ENCODE data around the gene PPIH. TPM values are rescaled to one million over a fixed set of nuclear protein-coding genes. Genes with fewer than 3 reads are reported as not detected.
"Not testable (repeated sequence)": the region's sequence is repeated elsewhere in the genome, so short reads cannot be mapped to it uniquely, and the experiment has no call there.

Gene PPIH
- total and polyA plus RNA-seq, 7 donors, result 9.9 to 22.9 (median 12.1) TPM

- no peak for ATAC-seq
Observed at GRCh38 chr1:42720868-42721267, 62.6 kb downstream of the PPIH start.

GRCh38 chr1:42721926-42722325 is 63.7 kb downstream of the PPIH start:
- peaks cover 0 to 3% of the 10 kb centered on the region in 2 donors for H3K36me3 ChIP-seq (ENCODE audit: insufficient read depth in 1 of 2, low read depth in 1 of 2)
- WGBS, 3 donors, result 94 to 98% (median 97%) methylated on average over 3 of the region's 3 CpGs

More at GRCh38 chr1:42720868-42721267, 62.6 kb downstream of the PPIH start:
- no peak for TF ChIP-seq CTCF (IDR thresholded peaks at IDR 0.05)
- H3K36me3 ChIP-seq (ENCODE audit: insufficient read depth in 1 of 2, low read depth in 1 of 2), result peaks cover 0 to 3% of the 10 kb centered on the region in 2 donors
- no peak overlapping the region for H3K27ac ChIP-seq
- no peak for DNase-seq
- H3K4me3 ChIP-seq, result no peak overlapping the region
- whole genome bisulfite sequencing, 3 donors, result 95 to 100% (median 97%) methylated on average over 1 of the region's 1 CpG
- H3K9me3 ChIP-seq, result no peaks in the 10 kb centered on the region
- no peaks in the 10 kb centered on the region for H3K27me3 ChIP-seq (ENCODE audit: insufficient read depth in 3 of 3, low read length in 2 of 3)
- no peaks in the 10 kb centered on the region for H3K4me1 ChIP-seq
- intact Hi-C loops (cut with DNase I), result no loop called here

GRCh38 chr1:42722403-42722802 is 64.2 kb downstream of the PPIH start:
- H3K4me3 ChIP-seq; DNase-seq; H3K36me3 ChIP-seq (ENCODE audit: insufficient read depth in 1 of 2, low read depth in 1 of 2); ATAC-seq; intact Hi-C loops (cut with DNase I); H3K9me3 ChIP-seq; H3K4me1 ChIP-seq; H3K27ac ChIP-seq; H3K27me3 ChIP-seq (ENCODE audit: insufficient read depth in 3 of 3, low read length in 2 of 3): not testable (repeated sequence)
- WGBS, 3 donors, result 97 to 100% (median 100%) methylated on average over 2 of the region's 2 CpGs

More at GRCh38 chr1:42721926-42722325, 63.7 kb downstream of the PPIH start:
- intact Hi-C loops (cut with DNase I), result no loop called here
- Histone ChIP-seq H3K27ac (no peak overlapping the region), H3K9me3 (no peaks in the 10 kb centered on the region), H3K27me3 (ENCODE audit: insufficient read depth in 3 of 3, low read length in 2 of 3) (no peaks in the 10 kb centered on the region), H3K4me1 (no peaks in the 10 kb centered on the region), H3K4me3 (no peak overlapping the region)
- TF ChIP-seq CTCF (IDR thresholded peaks at IDR 0.05), result no peak
- DNase-seq, result no peak
- ATAC-seq, result no peak

GRCh38 chr1:42723511-42723910 is 65.3 kb downstream of the PPIH start:
- Histone ChIP-seq H3K27me3 (ENCODE audit: insufficient read depth in 3 of 3, low read length in 2 of 3) (no peaks in the 10 kb centered on the region), H3K36me3 (ENCODE audit: insufficient read depth in 1 of 2, low read depth in 1 of 2) (no peaks in the 10 kb centered on the region), H3K4me3 (no peak overlapping the region), H3K9me3 (no peaks in the 10 kb centered on the region), H3K4me1 (no peaks in the 10 kb centered on the region), H3K27ac (no peak overlapping the region)
- TF ChIP-seq CTCF (IDR thresholded peaks at IDR 0.05), result no peak
- DNase-seq, result no peak
- intact Hi-C loops (cut with DNase I), result no loop called here
- no peak for ATAC-seq
- 65 to 68% (median 66%) methylated on average over 6 of the region's 6 CpGs for WGBS, 3 donors

GRCh38 chr1:42725820-42726219 is 67.6 kb downstream of the PPIH start:
- H3K27me3 ChIP-seq (ENCODE audit: insufficient read depth in 3 of 3, low read length in 2 of 3); H3K9me3 ChIP-seq; ATAC-seq; intact Hi-C loops (cut with DNase I); H3K4me1 ChIP-seq; H3K4me3 ChIP-seq; DNase-seq; H3K36me3 ChIP-seq (ENCODE audit: insufficient read depth in 1 of 2, low read depth in 1 of 2); H3K27ac ChIP-seq: not testable (repeated sequence)
- 94 to 98% (median 96%) methylated on average over 4 of the region's 4 CpGs for WGBS, 3 donors

Other genes with a start within 250 kb of the PPIH start
- 1 to 10 TPM in 3 of 4 donors, under 1 TPM in 1; 0.76 to 2.7 (median 1.0) TPM for gene ZMYND12, start 202.4 kb upstream of the PPIH start, total RNA-seq
- gene ZMYND12, start 202.4 kb upstream of the PPIH start, polyA plus RNA-seq, result 1 to 10 TPM in 1 of 3 donors, under 1 TPM in 2; 0.39 to 1.2 (median 0.49) TPM
- 10 to 100 TPM; 26.1 to 41.0 (median 34.9) TPM for gene PPCS, start 201.9 kb upstream of the PPIH start, total RNA-seq
- gene PPCS, start 201.9 kb upstream of the PPIH start, polyA plus RNA-seq, result 10 to 100 TPM; 40.8 to 62.9 (median 41.1) TPM
- gene CCDC30, start 195.1 kb upstream of the PPIH start, total RNA-seq, result 1 to 10 TPM in 2 of 4 donors, under 1 TPM in 2; 0.79 to 1.2 (median 1.0) TPM
- gene CCDC30, start 195.1 kb upstream of the PPIH start, polyA plus RNA-seq, result under 1 TPM; 0.39 to 0.92 (median 0.57) TPM
- 1,000 to 10,000 TPM in 1 of 4 donors, 100 to 1,000 TPM in 3; 878 to 1,236 (median 911) TPM for gene YBX1, start 24.0 kb downstream of the PPIH start, total RNA-seq
- 1,000 to 10,000 TPM; 1,131 to 1,545 (median 1,272) TPM for gene YBX1, start 24.0 kb downstream of the PPIH start, polyA plus RNA-seq
- not detected for gene CLDN19, start 81.8 kb downstream of the PPIH start, total RNA-seq
- under 1 TPM; 0.03 to 0.34 (median 0.14) TPM for gene CLDN19, start 81.8 kb downstream of the PPIH start, polyA plus RNA-seq
- 1 to 10 TPM; 5.1 to 8.5 (median 6.2) TPM for gene P3H1, start 108.6 kb downstream of the PPIH start, total RNA-seq
- gene P3H1, start 108.6 kb downstream of the PPIH start, polyA plus RNA-seq, result 1 to 10 TPM; 2.9 to 7.0 (median 5.1) TPM
- gene C1orf50, start 108.8 kb downstream of the PPIH start, total RNA-seq, result 10 to 100 TPM in 1 of 4 donors, 1 to 10 TPM in 3; 7.5 to 10.2 (median 8.7) TPM
- gene C1orf50, start 108.8 kb downstream of the PPIH start, polyA plus RNA-seq, result 1 to 10 TPM; 2.5 to 6.2 (median 4.2) TPM
- under 1 TPM; 0.15 to 0.89 (median 0.30) TPM for gene TMEM269, start 126.6 kb downstream of the PPIH start, total RNA-seq
- under 1 TPM; 0.05 to 0.07 (median 0.06) TPM for gene TMEM269, start 126.6 kb downstream of the PPIH start, polyA plus RNA-seq
- gene ERMAP, start 158.7 kb downstream of the PPIH start, total RNA-seq, result 1 to 10 TPM; 1.8 to 3.7 (median 2.6) TPM
- gene ERMAP, start 158.7 kb downstream of the PPIH start, polyA plus RNA-seq, result 1 to 10 TPM; 1.4 to 2.0 (median 1.9) TPM
- gene SVBP, start 159.0 kb downstream of the PPIH start, total RNA-seq, result 10 to 100 TPM; 11.7 to 18.4 (median 16.9) TPM
- gene SVBP, start 159.0 kb downstream of the PPIH start, polyA plus RNA-seq, result 10 to 100 TPM; 20.5 to 58.2 (median 27.2) TPM
- 1 to 10 TPM; 4.8 to 8.0 (median 6.4) TPM for gene ZNF691, start 188.2 kb downstream of the PPIH start, total RNA-seq
- gene ZNF691, start 188.2 kb downstream of the PPIH start, polyA plus RNA-seq, result 10 to 100 TPM in 1 of 3 donors, 1 to 10 TPM in 2; 6.7 to 10.8 (median 7.4) TPM